Memory B cell (primary cell): ENCODE data around the gene RRAGA.
A peak's percentile ranks its signal among the peaks of the same experiment; 100 is the strongest.
"Not testable (repeated sequence)": the region's sequence is repeated elsewhere in the genome, so short reads cannot be mapped to it uniquely, and the experiment has no call there.

Source experiments
- ATAC-seq: fragments of 150-1000 bp; cut with Tn5 transposase; 2 replicates; pipeline ENCODE4 v1.10.0; 2021; ENCODE audit warnings: low read depth, mild to moderate bottlenecking, moderate library complexity
- DNase-seq, 2 donors: peaks; one replicate each; pipeline ENCODE4 v3.0.0; 2022; ENCODE audit warnings: low spot score in 2 of 2
- H3K27ac Mint-ChIP-seq: one replicate; pipeline ENCODE4 v1.8.0; 2022; ENCODE audit warnings: mild to moderate bottlenecking, moderate library complexity, mixed read lengths
- H3K27me3 Mint-ChIP-seq: one replicate; pipeline ENCODE4 v1.8.0; 2022; ENCODE audit warnings: mixed read lengths
- H3K36me3 Mint-ChIP-seq: one replicate; pipeline ENCODE4 v1.8.0; 2022; ENCODE audit warnings: mild to moderate bottlenecking, mixed read lengths
- H3K4me1 Mint-ChIP-seq: one replicate; pipeline ENCODE4 v1.8.0; 2022; ENCODE audit warnings: mixed read lengths
- H3K4me3 Mint-ChIP-seq: one replicate; pipeline ENCODE4 v1.8.0; 2022; ENCODE audit warnings: mild to moderate bottlenecking, moderate library complexity, mixed read lengths
- H3K9me3 Mint-ChIP-seq: one replicate; pipeline ENCODE4 v1.8.0; 2022; ENCODE audit warnings: mixed read lengths

Gene RRAGA

GRCh38 chr9:19048966-19049916, at the start of gene RRAGA:
TSS of gene RRAGA (plus strand) at chr9:19049427. CDS start at chr9:19049660, 233 bp downstream.
- Mint-ChIP-seq H3K27me3 (no peaks in the 10 kb centered on the region), H3K4me3 (peak within 1 kb of the TSS; percentile 92), H3K27ac (peak within 1 kb of the TSS; percentile 94), H3K4me1 (peaks cover 15% of the 10 kb centered on the region), H3K36me3 (peaks cover 3% of the 10 kb centered on the region), H3K9me3 (no peaks in the 10 kb centered on the region)
- DNase-seq (peak; percentile 96 to 97), ATAC-seq (peak; percentile 88)

- H3K27me3 Mint-ChIP-seq, result peaks cover 3% of the 10 kb centered on the region
- no peaks in the 10 kb centered on the region for H3K4me1 Mint-ChIP-seq
- H3K36me3 Mint-ChIP-seq, result peaks cover 3% of the 10 kb centered on the region
- H3K27ac Mint-ChIP-seq, result no peak overlapping the region
- H3K9me3 Mint-ChIP-seq, result peaks cover 4% of the 10 kb centered on the region
- ATAC-seq (no peak), DNase-seq (no peak)
- H3K4me3 Mint-ChIP-seq, result no peak overlapping the region
Measured at GRCh38 chr9:19000133-19000532, 49.1 kb upstream of the RRAGA start.

- H3K27me3 Mint-ChIP-seq, result peaks cover 1% of the 10 kb centered on the region
Measured at GRCh38 chr9:19009391-19009965, 39.7 kb upstream of the RRAGA start.

GRCh38 chr9:19018201-19018600, 31.0 kb upstream of the RRAGA start:
- no peak overlapping the region for H3K4me3 Mint-ChIP-seq
- H3K36me3 Mint-ChIP-seq, result peaks cover 2% of the 10 kb centered on the region
- H3K9me3 Mint-ChIP-seq, result no peaks in the 10 kb centered on the region
- ATAC-seq (no peak), DNase-seq (no peak)
- no peak overlapping the region for H3K27ac Mint-ChIP-seq
- peaks cover 3% of the 10 kb centered on the region for H3K4me1 Mint-ChIP-seq
- no peaks in the 10 kb centered on the region for H3K27me3 Mint-ChIP-seq

More at GRCh38 chr9:19009391-19009965, 39.7 kb upstream of the RRAGA start:
- H3K4me3 Mint-ChIP-seq, result no peak overlapping the region
- ATAC-seq, result no peak
- no peaks in the 10 kb centered on the region for H3K36me3 Mint-ChIP-seq
- no peak for DNase-seq
- no peaks in the 10 kb centered on the region for H3K9me3 Mint-ChIP-seq
- no peak overlapping the region for H3K27ac Mint-ChIP-seq
- no peaks in the 10 kb centered on the region for H3K4me1 Mint-ChIP-seq

- no peaks in the 10 kb centered on the region for H3K9me3 Mint-ChIP-seq
- ATAC-seq (no peak), DNase-seq (no peak)
- H3K4me3 Mint-ChIP-seq, result no peak overlapping the region
- H3K27me3 Mint-ChIP-seq, result peaks cover 7% of the 10 kb centered on the region
- peaks cover 3% of the 10 kb centered on the region for H3K4me1 Mint-ChIP-seq
- H3K27ac Mint-ChIP-seq, result no peak overlapping the region
- peaks cover 2% of the 10 kb centered on the region for H3K36me3 Mint-ChIP-seq
Measured at GRCh38 chr9:19020886-19021455, 28.3 kb upstream of the RRAGA start.

- ATAC-seq, H3K9me3 Mint-ChIP-seq, H3K4me3 Mint-ChIP-seq, H3K36me3 Mint-ChIP-seq, H3K4me1 Mint-ChIP-seq, DNase-seq, H3K27me3 Mint-ChIP-seq, H3K27ac Mint-ChIP-seq: not testable (repeated sequence)
Measured at GRCh38 chr9:19021649-19022048, 27.6 kb upstream of the RRAGA start.

GRCh38 chr9:19022206-19022605, 27.0 kb upstream of the RRAGA start:
- ATAC-seq, result no peak
- no peak for DNase-seq
- Mint-ChIP-seq H3K36me3 (peaks cover 2% of the 10 kb centered on the region), H3K9me3 (no peaks in the 10 kb centered on the region), H3K27me3 (peaks cover 9% of the 10 kb centered on the region), H3K27ac (no peak overlapping the region), H3K4me1 (peaks cover 3% of the 10 kb centered on the region), H3K4me3 (no peak overlapping the region)

GRCh38 chr9:19023078-19023477, 26.1 kb upstream of the RRAGA start:
- no peak for ATAC-seq
- H3K36me3 Mint-ChIP-seq, result peaks cover 2% of the 10 kb centered on the region
- H3K27ac Mint-ChIP-seq, result no peak overlapping the region
- H3K9me3 Mint-ChIP-seq, result no peaks in the 10 kb centered on the region
- peaks cover 9% of the 10 kb centered on the region for H3K27me3 Mint-ChIP-seq
- no peak for DNase-seq
- no peak overlapping the region for H3K4me3 Mint-ChIP-seq
- peaks cover 3% of the 10 kb centered on the region for H3K4me1 Mint-ChIP-seq

GRCh38 chr9:19026375-19026774, 22.9 kb upstream of the RRAGA start:
- no peak overlapping the region for H3K27ac Mint-ChIP-seq
- DNase-seq, result no peak
- H3K4me1 Mint-ChIP-seq, result peaks cover 4% of the 10 kb centered on the region
- peaks cover under 1% of the 10 kb centered on the region for H3K36me3 Mint-ChIP-seq
- no peaks in the 10 kb centered on the region for H3K9me3 Mint-ChIP-seq
- no peak overlapping the region for H3K4me3 Mint-ChIP-seq
- H3K27me3 Mint-ChIP-seq, result peaks cover 14% of the 10 kb centered on the region
- ATAC-seq, result no peak

- no peak overlapping the region for H3K27ac Mint-ChIP-seq
- peaks cover 14% of the 10 kb centered on the region for H3K27me3 Mint-ChIP-seq
- no peak for DNase-seq
- ATAC-seq, result no peak
- no peak overlapping the region for H3K4me3 Mint-ChIP-seq
- no peaks in the 10 kb centered on the region for H3K9me3 Mint-ChIP-seq
- H3K36me3 Mint-ChIP-seq, result no peaks in the 10 kb centered on the region
- H3K4me1 Mint-ChIP-seq, result peaks cover 2% of the 10 kb centered on the region
Measured at GRCh38 chr9:19027825-19028224, 21.4 kb upstream of the RRAGA start.

- DNase-seq, result no peak
- peaks cover 13% of the 10 kb centered on the region for H3K27me3 Mint-ChIP-seq
- H3K4me1 Mint-ChIP-seq, result peaks cover 2% of the 10 kb centered on the region
- ATAC-seq, result peak; percentile 59
- no peaks in the 10 kb centered on the region for H3K9me3 Mint-ChIP-seq
- H3K4me3 Mint-ChIP-seq, result no peak overlapping the region
- no peaks in the 10 kb centered on the region for H3K36me3 Mint-ChIP-seq
- H3K27ac Mint-ChIP-seq, result no peak overlapping the region
Measured at GRCh38 chr9:19028835-19029451, 20.3 kb upstream of the RRAGA start.

- Mint-ChIP-seq H3K27ac (no peak overlapping the region), H3K4me1 (peaks cover 2% of the 10 kb centered on the region)
- DNase-seq, result no peak
Measured at GRCh38 chr9:19030899-19031298, 18.3 kb upstream of the RRAGA start.

GRCh38 chr9:19032406-19032805, 16.8 kb upstream of the RRAGA start:
- no peak for DNase-seq
- ATAC-seq, result no peak
- Mint-ChIP-seq H3K4me1 (peaks cover 2% of the 10 kb centered on the region), H3K36me3 (no peaks in the 10 kb centered on the region), H3K4me3 (no peak overlapping the region), H3K27ac (no peak overlapping the region), H3K9me3 (no peaks in the 10 kb centered on the region), H3K27me3 (peaks cover 5% of the 10 kb centered on the region)

More at GRCh38 chr9:19030899-19031298, 18.3 kb upstream of the RRAGA start:
- Mint-ChIP-seq H3K9me3 (no peaks in the 10 kb centered on the region), H3K36me3 (no peaks in the 10 kb centered on the region), H3K27me3 (peaks cover 7% of the 10 kb centered on the region), H3K4me3 (no peak overlapping the region)
- no peak for ATAC-seq

GRCh38 chr9:19033015-19033414, 16.2 kb upstream of the RRAGA start, which contains the start of gene SAXO1:
TSS of gene SAXO1 (minus strand) at chr9:19033209. CDS start at chr9:19032908, 301 bp downstream.
- no peak within 1 kb of the TSS for H3K27ac Mint-ChIP-seq
- ATAC-seq, result no peak
- no peaks in the 10 kb centered on the region for H3K9me3 Mint-ChIP-seq
- peaks cover 5% of the 10 kb centered on the region for H3K27me3 Mint-ChIP-seq
- H3K4me1 Mint-ChIP-seq, result peaks cover 2% of the 10 kb centered on the region
- DNase-seq, result no peak
- no peak within 1 kb of the TSS for H3K4me3 Mint-ChIP-seq
- H3K36me3 Mint-ChIP-seq, result peaks cover 2% of the 10 kb centered on the region
